Activated CD8-positive, alpha-beta memory T cell treated with anti-CD3 and anti-CD28 coated beads for 1 hour (primary cell): Measurements from ENCODE around the gene SLC47A2.
A peak's percentile ranks its signal among the peaks of the same experiment; 100 is the strongest.

Experiments used
- DNase-seq, 2 donors: peaks; one replicate each; pipeline ENCODE4 v3.0.0-alpha.2; 2020; ENCODE audit warnings: low read depth in 1 of 2; ENCODE audit errors: extremely low read depth in 1 of 2

The SLC47A2 gene

DNA sequence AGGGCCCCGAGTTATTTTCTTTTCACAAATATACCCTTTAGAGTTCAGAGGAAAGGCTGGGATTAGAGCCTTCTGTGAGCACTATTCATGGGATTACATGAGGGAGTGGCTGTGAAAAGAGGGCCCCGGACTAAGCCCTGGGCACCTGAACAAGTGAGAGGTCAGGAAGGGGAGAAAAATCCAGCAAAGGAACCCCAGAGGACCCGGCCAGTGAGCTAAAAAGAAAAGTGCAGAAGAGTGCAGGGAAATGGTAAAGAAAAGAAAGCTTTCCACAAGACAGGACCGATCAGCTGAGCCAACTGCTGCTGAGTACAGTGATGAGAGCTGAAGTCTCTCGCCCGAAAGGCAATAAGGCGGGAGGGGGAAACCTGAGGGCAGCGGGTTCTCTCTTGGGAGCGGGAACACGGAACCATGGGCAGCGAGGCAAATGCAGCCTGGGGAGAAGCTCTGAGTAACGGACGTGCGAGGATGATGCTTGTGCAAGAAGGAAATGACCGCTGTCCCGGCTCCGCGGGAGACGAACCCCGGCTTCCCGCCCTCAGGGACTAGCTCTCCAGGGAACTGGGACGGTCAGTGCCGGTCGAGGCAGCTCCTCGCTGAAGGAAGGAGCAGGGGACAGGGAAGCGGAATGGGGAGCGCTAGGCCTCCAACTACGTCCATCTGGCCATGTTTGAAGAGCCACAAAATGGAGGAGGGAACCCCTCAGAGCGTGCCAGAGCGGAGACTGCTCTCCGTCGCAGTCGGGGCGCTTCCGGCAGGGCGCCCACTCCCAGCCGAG lies 68.5 kb downstream of the SLC47A2 start:
- peak in 1 of 2 donors; percentile 15 for DNase-seq

DNA sequence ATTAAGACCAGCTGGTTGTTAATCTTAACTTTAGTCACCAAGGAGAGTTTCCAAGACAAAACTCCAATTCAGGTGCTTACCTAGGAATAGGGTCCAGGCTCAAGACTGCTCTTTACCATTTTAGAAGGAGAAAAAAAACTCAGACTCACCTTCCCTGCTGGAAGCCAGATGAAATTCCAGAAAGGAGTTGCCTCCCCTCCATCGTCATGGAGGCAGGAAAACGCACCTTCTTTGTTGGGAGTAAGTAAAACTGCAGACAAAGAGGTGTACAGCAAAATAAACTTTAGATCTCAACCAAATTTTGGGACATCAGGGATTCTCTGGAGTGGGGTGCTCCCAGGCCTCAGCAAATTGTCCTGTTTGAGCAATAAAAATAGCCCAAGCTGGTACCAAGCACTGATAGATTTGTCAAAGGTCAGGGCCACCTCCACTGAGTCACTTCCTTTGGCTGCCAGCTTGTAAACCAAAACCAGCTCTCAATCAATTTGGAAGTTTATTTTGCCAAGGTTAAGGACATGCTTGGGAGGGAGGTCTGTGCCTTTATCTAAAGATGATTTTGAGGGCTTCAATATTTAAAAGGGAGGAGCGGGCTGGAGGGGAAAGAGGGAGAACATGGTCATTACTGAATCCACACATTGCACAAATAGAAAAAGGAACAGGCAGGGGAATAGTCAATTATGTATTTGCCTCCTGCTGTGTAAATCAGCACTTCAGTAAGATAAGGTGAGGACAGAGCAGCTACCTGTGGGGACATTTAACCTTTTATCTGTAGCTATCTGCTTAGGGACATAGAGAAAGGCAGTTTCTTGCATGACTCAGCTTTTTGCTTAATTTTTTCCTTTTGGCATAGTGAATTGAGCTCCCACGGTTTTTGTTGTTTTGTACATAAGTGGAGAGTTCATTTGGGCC lies 69.3 kb downstream of the SLC47A2 start:
- no peak for DNase-seq

DNA sequence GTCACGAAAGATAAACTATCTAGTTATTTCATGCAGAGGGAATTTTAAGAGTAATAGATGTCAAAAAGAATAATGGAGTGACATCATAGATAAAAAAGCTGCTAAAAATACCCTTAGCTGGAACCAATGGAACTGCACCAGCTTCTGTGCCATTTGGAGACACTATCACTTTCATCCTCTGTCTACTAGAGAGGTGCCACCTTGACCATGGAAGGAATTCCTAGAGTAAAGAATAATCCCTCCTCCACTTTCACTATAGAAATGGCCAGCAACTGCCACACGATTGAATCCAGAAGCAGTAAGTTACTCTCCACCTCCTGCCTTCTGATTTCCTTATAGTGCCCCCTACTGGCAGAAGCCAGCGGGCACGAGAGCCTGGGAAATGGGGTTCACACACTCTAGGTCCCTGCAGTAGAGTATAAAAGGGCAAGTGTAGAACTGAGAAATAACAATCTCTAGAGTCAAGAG lies 70.6 kb downstream of the SLC47A2 start:
- peak in 1 of 2 donors; percentile 11 for DNase-seq

- no peak for DNase-seq
These were observed 71.7 kb downstream of the SLC47A2 start for GRCh38 chr17:19644493-19645210.

DNA sequence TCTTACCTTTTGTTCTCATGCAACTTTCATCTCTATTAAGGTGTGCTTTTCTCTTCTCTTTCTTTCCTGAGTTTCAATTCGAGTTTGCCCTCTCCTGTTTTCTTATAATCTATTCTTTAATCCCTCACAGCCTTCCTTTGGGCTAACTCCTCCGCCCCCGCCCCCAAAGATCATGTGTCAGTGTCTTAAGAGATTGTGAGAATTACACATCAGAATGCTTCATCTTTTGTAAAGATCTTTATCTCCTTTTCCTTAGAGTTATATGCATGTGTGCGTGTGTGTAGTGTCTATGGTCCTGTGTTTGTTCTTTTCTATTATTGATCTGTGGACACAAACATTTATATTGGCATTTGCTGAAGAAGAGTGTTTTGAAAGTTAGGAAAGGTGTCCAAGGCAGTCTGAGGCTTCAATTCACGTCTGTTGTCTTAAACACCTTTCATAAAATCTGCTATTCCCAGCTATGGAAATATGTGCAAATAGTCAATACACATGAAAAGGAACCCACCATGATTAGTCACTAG lies 74.0 kb downstream of the SLC47A2 start:
- DNase-seq, result no peak

DNA sequence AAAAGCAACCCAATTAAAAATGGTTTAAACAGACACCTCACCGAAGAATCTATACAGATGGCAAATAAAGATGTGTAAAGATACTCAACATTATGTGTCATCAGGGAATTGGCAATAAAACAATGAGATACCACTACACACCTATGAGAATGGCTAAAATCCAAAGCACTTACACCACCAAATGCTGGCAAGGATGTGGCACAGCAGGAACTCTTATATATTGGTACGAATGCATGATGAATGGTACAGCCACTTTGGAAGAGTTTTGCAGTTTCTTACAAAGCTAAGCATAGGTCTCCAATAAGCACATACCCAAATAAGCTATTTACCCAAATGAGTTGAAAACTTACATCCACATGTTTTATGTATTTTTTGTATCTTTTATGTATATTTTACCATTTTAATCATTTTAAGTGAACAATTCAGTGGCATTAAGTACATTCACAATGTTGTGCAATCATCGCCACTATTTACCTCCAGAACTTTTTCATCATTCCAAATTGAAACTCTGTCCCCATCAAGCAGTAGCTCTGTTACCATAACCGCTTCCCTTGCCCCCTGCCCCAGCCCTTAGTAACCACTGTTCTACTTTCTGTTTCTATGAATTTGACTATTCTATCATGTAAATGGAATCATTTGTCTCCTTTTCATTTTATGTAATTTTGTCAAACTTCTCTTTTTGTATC lies 74.6 kb downstream of the SLC47A2 start:
- no peak for DNase-seq

DNA sequence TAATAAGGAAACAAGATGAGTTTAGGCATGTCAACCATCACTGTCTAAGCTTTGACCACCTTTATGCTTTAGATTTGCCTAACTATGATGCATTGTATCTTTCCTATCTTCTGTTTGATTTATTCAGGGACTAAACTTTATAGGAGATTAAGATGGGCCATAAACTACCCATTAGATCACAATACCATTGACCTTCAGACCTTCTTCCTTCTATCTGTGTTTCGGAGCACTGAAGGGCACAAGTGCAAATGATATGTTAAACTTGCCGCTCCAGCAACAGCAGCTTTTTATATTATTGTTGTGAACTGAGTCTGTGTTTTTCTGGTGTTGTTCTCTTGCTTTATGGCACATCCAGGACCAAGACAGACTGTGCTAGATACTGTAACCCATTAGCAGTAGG lies 84.5 kb downstream of the SLC47A2 start:
- no peak for DNase-seq

GRCh38 chr17:19630661-19631060 lies 85.7 kb downstream of the SLC47A2 start:
- no peak for DNase-seq

DNA sequence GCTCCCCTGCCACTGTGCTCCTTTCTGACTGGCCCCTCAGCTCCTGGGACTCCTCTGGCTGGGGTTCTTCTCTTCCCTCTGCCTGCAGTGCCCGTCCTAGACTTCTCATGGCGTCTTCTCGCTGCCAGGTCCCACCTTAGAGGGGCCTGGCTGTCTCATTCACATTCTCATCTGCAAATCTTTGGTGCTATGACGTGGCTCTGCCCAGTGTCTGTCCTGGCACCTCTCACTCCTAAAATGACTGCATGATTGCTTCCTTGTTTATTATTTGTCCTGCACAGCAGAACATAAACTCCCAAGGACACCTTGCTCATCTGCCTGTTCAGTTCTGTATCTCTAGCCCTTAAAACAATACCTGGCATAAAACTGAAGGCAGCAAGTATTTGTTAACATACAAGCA lies 86.3 kb downstream of the SLC47A2 start:
- DNase-seq, result no peak

- no peak for DNase-seq
These were observed 86.9 kb downstream of the SLC47A2 start for GRCh38 chr17:19629449-19629848.
